DMS 273 (cell line): Measurements from ENCODE around the gene GRAMD2A.

Experiments
- DNase-seq: peaks from one replicate; lab custom pipeline; 2025; ENCODE audit not compliant: unreplicated experiment; lab: John Stamatoyannopoulos, UW

The GRAMD2A gene

GRCh38 chr15:72220687-72221086, 23.1 kb upstream of the GRAMD2A start:
- DNase-seq, result no peak

DNA sequence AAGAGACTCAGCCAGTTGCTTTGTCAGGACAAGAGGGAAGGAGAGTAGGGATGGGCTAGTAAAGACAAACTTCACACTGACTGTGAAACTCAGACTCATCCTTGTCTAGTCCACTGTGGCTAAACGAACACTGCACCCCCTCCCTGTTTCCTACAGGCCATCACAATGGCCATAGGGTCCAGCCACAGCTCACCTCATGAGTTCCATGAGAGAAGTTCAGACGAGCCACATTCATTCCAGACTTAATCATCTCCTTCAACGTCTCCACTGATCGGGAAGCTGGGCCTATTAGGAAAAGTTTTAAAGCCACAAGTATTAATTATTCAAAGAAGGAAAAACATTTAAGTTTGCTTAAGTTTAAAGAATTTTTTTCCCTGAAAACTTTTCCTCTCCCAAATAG, 19.6 kb upstream of the GRAMD2A start:
- DNase-seq, result no peak

GRCh38 chr15:72216079-72216478, 18.5 kb upstream of the GRAMD2A start:
- no peak for DNase-seq

GRCh38 chr15:72207558-72208085, 10.0 kb upstream of the GRAMD2A start:
- no peak for DNase-seq

DNA sequence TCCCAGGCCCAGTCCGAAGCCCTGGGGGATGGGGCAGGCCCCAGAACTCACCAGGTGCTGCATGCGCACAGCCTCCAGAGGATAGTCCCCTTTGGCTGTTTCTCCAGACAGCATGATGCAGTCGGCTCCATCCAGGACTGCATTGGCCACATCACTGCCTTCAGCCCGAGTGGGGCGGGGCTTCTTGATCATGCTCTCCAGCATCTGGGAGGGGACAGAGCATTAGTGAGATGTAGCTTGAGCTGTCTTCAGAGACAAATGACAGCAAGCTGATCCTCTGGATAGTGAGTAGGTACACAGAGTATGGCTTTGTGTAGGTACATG, 9.1 kb upstream of the GRAMD2A start:
- peak; percentile 7 for DNase-seq

DNA sequence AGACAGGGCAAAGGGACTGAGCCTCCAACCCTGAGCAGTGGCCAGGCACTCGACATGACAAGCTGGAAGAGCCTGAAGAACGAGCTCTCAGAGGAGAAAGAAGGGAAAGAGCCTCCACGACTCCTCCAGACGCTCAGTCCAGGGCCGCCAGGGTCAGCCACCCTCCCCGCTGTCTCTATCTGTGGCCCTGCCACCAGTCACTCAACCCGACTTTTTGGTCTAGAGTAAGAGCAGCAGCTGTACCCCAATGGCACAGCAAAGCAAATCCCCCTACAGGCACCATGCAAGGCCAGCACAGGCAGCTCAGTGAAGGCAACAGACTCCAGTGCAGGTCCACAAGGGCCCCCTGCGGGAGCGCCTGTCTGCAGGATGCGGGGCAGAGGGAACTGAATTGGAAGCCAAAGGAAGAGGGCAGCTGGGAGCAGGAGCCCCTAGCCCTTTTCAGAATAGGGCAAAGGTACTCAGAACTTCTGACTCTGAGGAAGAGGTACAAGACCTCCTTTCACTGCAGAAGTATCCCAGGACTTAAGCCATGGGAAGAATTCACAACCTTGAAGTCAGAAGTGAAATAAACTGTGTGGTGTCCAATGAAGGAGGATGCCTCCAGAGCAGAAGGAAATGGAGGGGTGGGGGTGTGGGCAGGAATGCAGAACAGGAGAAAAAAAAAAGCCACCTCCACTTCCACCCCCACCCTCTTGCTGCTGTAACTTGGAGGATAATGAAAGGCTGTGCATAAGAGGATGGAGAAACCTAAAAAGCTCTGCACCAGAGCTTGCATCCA, 8.5 kb upstream of the GRAMD2A start:
- DNase-seq, result no peak

- no peak for DNase-seq
Observed at GRCh38 chr15:72205273-72205672, 7.7 kb upstream of the GRAMD2A start.

GRCh38 chr15:72203507-72203837, 5.9 kb upstream of the GRAMD2A start:
- DNase-seq, result peak; percentile 91

DNA sequence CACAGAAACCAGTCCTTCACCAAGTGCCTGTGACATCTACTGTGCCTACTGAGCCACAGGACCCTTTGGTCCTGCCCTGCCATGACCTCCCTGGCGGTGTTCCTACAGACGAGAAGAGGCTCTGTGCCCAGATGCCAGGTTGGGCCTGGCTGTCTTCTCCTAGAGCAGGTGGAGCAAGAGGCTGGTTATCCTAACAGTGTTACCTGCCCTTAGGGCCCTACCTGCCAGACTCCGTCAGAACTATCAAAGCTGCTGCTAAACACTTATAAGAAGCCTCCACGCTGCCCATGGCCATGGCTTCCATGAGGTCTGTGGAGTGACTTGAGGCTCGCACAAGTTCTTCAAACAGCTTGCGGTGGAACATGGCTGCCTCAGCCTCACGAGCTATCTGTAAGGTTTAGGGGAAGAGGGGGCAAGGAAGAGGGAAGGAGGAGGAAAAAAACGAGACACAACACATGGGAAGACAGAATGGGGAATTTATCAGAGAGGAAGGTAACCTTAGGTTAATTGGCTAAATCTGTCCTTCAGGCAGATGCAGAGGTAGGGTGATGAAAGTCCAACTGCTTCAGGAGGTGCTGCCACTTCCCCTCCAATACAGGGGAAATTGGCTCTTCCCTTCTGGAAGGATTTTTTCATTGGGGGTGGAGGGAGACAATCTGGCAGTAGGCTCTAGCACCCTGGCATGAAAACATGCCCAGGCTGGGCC, 5.4 kb upstream of the GRAMD2A start:
- DNase-seq, result no peak

- DNase-seq, result no peak
Observed at GRCh38 chr15:72202302-72202701, 4.7 kb upstream of the GRAMD2A start.

DNA sequence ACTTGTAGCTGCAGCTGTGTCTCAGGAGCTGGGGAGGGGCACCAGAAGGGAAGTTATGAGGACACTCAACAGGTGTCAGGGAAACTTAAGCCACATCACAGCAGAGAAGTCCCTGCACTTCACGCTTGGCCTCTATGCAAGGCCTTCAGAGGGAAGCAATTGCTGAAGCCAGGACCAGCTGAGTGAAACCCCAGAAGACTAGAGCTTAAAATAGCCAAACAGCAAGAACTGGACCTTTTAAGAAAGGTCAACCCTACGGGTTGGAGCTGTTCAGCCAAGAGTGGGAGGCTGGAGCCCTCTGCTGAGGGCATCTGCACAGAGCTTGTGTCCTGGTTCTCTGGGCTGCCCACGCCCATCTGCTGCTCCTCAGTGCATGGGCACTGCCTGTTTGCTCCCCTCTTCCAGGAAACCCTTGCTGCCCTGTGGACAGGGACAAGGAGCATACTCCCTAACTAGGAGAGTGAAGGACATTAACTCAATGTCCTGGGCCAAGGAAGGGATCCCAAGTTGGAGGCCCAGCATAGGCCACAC, 3.9 kb upstream of the GRAMD2A start:
- no peak for DNase-seq

DNA sequence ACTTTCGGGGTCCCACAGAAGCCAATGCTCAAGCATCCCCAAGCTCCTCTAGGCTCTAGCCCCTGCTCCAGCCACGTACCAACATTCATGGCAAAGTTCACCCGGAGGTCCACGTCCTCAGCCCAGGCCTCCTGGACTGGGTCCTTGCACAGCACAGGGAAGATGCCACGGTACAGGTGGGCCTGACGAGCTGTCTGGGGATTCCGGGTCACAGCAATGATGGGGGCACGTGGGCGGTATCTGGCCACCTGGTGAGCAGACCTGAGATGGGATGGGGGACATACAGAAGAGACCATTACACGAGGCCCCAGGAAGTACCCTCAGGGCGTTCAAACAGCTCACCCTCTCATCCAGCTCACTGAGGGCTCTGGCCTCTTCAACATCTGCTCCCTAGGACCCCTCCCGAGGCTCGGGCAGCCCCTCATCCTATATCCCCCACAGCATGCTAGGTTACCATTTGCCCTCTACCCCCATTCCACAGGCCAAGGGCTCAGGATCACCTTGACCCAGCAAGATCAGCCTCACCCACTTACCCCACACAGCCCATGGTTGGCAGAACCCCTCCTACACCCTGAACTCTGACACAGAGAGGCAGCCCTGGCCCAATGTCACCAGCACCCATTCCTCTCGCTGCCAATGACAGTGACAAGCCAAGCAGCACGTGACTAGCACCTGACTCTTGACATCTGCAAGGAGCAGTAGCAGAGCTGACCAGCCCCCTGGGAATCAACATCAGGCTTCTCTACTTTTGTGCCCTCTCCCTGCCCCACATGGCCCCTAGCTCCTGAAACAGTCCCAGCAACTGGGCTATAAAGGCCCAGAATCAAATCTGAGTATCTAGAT, 3.0 kb upstream of the GRAMD2A start:
- no peak for DNase-seq

DNA sequence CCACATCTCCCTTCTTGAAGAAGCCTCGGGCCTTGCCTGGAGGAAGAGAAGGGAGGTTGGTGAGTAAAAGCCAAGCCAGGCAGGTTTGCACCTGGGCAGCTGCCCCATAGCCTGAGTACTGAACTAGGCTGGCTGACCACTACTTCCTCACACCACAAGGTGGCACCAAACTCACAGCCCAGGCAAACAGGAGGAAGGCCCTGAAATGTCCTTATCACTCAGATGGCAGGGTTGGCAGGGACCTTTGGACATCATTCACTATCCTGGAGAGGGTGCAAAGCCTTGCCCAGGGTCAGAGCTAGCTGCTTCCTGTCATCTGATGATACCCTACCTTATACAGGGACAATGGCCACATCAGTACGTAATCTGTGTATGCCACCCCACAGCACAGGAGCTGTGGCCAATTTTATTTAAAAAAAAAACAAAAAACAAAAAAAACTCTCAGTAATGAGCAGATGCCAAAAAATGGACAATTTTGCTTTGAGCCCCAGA, 2.2 kb upstream of the GRAMD2A start:
- peak; percentile 77 for DNase-seq

- no peak for DNase-seq
Observed at GRCh38 chr15:72199205-72199515, 1.6 kb upstream of the GRAMD2A start.

- peak; percentile 37 for DNase-seq
Observed at GRCh38 chr15:72198356-72199204, 993 bp upstream of the GRAMD2A start.

GRCh38 chr15:72197041-72197459, 537 bp downstream of the GRAMD2A start:
- peak; percentile 57 for DNase-seq

DNA sequence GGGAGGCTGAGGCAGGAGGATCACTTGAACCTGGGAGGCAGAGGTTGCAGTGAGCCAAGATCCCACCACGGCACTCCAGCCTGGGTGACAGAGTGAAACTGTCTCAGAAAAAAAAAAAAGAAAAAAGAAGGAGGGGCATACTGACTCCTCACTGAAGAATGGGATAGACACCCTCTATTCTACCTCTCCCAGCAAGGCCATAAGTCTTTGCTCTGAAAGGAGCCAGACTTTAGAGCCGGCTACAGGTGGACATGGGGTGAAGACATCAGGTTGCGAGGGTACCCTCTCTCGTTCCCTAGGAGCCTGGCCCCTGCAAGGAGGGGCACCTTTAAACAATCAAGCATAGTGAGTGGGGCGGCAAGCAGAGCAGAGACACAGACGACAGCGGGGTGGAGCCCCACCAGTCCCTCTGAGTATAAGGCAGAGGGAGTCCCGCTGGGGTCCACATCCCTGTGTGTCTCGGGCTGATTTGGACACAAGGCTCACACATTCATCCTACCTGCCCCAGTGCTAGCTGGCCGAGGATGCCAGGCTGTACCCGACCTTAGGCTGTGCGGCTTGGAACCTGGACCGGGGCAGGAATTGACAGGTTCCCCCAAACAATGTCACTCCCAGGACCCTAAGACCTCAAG, 1.1 kb downstream of the GRAMD2A start:
- DNase-seq, result peak; percentile 37

GRCh38 chr15:72195101-72195511, 2.5 kb downstream of the GRAMD2A start:
- DNase-seq, result no peak

DNA sequence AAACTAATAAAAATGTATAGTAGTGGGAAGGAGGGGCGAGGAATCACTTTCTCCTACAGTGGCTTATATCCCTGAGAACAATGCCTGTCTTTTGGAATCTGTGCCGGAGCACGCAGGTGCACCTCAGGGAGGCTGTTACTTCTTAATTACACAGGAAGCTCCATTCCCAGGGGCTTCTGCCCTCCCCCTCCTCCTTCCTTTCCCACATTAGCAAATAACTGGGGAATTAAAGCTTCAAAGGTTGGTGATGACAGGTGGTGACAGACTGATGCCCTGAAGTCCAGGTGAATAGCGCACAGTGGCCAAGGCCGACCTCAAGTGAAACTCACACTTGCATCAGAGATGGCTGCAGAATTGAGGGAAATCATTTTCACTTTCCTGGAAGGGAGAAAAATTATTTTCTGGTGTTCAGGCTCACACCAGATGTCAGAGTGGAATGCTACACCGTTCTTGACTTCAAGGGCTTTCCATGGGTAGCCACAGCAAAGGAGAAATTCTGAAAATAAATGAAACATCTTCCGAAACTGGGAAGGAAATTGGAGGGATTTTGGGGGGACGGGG, 3.7 kb downstream of the GRAMD2A start:
- no peak for DNase-seq

- no peak for DNase-seq
Observed at GRCh38 chr15:72192416-72192815, 5.2 kb downstream of the GRAMD2A start.
